KMS-11 (cell line): Measurements from ENCODE around the gene SLC12A5.

Experiments used
- H2AFZ ChIP-seq: fragments of 200-600 bp; sonication (generic); 2 replicates; pipeline ENCODE4 v1.6.1; 2016; ENCODE audit warnings: antibody characterized with exemption, mixed run types, low read depth
- H3K27ac ChIP-seq: fragments of 200-600 bp; sonication (generic); 2 replicates; pipeline ENCODE4 v1.6.1; 2016; ENCODE audit warnings: mild to moderate bottlenecking, mixed run types
- H3K27me3 ChIP-seq: fragments of 200-600 bp; sonication (generic); 2 replicates; pipeline ENCODE4 v1.6.1; 2017; ENCODE audit warnings: mild to moderate bottlenecking, low read depth, mixed run types, moderate library complexity; ENCODE audit not compliant: insufficient read depth
- H3K36me3 ChIP-seq: fragments of 200-600 bp; sonication (generic); 2 replicates; pipeline ENCODE4 v1.6.1; 2017; ENCODE audit warnings: mild to moderate bottlenecking, mixed run types; ENCODE audit not compliant: insufficient read depth
- H3K4me1 ChIP-seq: fragments of 200-600 bp; sonication (generic); 2 replicates; pipeline ENCODE4 v1.6.1; 2016; ENCODE audit warnings: mild to moderate bottlenecking, low read depth, mixed run types; ENCODE audit not compliant: poor library complexity, severe bottlenecking
- H3K4me2 ChIP-seq: fragments of 200-600 bp; sonication (generic); 2 replicates; pipeline ENCODE4 v1.7.0; 2016; ENCODE audit warnings: mild to moderate bottlenecking, mixed run types
- H3K4me3 ChIP-seq: fragments of 200-600 bp; sonication (generic); IDR thresholded peaks from 2 replicates; pipeline ENCODE4 v1.6.1; 2017; ENCODE audit warnings: low read depth, low read length, mixed read lengths; ENCODE audit not compliant: insufficient read depth
- H3K79me2 ChIP-seq: fragments of 200-600 bp; sonication (generic); 2 replicates; pipeline ENCODE4 v1.6.1; 2016; ENCODE audit warnings: low read depth, mixed run types; ENCODE audit not compliant: insufficient read depth
- H3K9ac ChIP-seq: fragments of 200-600 bp; sonication (generic); 2 replicates; pipeline ENCODE4 v1.6.1; 2016; ENCODE audit warnings: mild to moderate bottlenecking, mixed run types
- H4K20me1 ChIP-seq: fragments of 200-600 bp; sonication (generic); 2 replicates; pipeline ENCODE4 v1.6.1; 2016; ENCODE audit warnings: mild to moderate bottlenecking, mixed run types; ENCODE audit not compliant: insufficient read depth
- CTCF ChIP-seq: fragments of 200-600 bp; sonication (generic); conservative IDR thresholded peaks from 2 replicates; pipeline ENCODE4 v1.6.1; 2017; ENCODE audit warnings: low read depth, mild to moderate bottlenecking, antibody characterized with exemption, low read length, moderate library complexity, mixed read lengths

SLC12A5 gene

GRCh38 chr20:46028772-46029371 lies at the start of gene SLC12A5:
SLC12A5 (plus strand) TSS chr20:46029215; CDS start chr20:46029345, 130 bp downstream.
- no peak within 1 kb of the TSS for H3K4me3 ChIP-seq
- H3K36me3 ChIP-seq: no peaks in the 10 kb centered on the region
- H3K27ac ChIP-seq: no peak within 1 kb of the TSS
- TF ChIP-seq CTCF: no peak
- no peak within 1 kb of the TSS for H3K9ac ChIP-seq
- H4K20me1 ChIP-seq: no peaks in the 10 kb centered on the region
- H3K27me3 ChIP-seq: peaks cover 74% of the 10 kb centered on the region
- no peak within 1 kb of the TSS for H3K4me2 ChIP-seq
- H3K4me1 ChIP-seq: no peaks in the 10 kb centered on the region
- H3K79me2 ChIP-seq: no peaks in the 10 kb centered on the region
- no peak within 1 kb of the TSS for H2AFZ ChIP-seq

GRCh38 chr20:45981261-45981660 lies 47.8 kb upstream of the SLC12A5 start:
- H3K27ac ChIP-seq: no peak overlapping the region
- peaks cover 5% of the 10 kb centered on the region for H3K27me3 ChIP-seq
- H3K4me2 ChIP-seq: no peak overlapping the region
- no peak overlapping the region for H3K9ac ChIP-seq
- no peaks in the 10 kb centered on the region for H4K20me1 ChIP-seq
- no peak overlapping the region for H3K4me3 ChIP-seq
- no peaks in the 10 kb centered on the region for H3K79me2 ChIP-seq
- no peak for TF ChIP-seq CTCF
- H3K4me1 ChIP-seq: no peaks in the 10 kb centered on the region
- H2AFZ ChIP-seq: no peak overlapping the region
- no peaks in the 10 kb centered on the region for H3K36me3 ChIP-seq

- no peaks in the 10 kb centered on the region for H4K20me1 ChIP-seq
- H3K4me1 ChIP-seq: no peaks in the 10 kb centered on the region
- no peak overlapping the region for H3K27ac ChIP-seq
- no peaks in the 10 kb centered on the region for H3K79me2 ChIP-seq
- H2AFZ ChIP-seq: no peak overlapping the region; the same call in 1 of the 2 replicates
- no peak overlapping the region for H3K4me3 ChIP-seq
- peaks cover 5% of the 10 kb centered on the region for H3K27me3 ChIP-seq
- TF ChIP-seq CTCF: no peak
- H3K36me3 ChIP-seq: no peaks in the 10 kb centered on the region
- no peak overlapping the region for H3K4me2 ChIP-seq
- no peak overlapping the region for H3K9ac ChIP-seq
Observed at GRCh38 chr20:45983279-45983743, 45.7 kb upstream of the SLC12A5 start.

- Histone ChIP-seq H3K4me3 (no peak overlapping the region), H2AFZ (no peak overlapping the region), H3K4me1 (no peaks in the 10 kb centered on the region), H3K4me2 (no peak overlapping the region), H4K20me1 (no peaks in the 10 kb centered on the region), H3K27ac (no peak overlapping the region), H3K36me3 (no peaks in the 10 kb centered on the region), H3K27me3 (peaks cover 5% of the 10 kb centered on the region), H3K9ac (no peak overlapping the region), H3K79me2 (no peaks in the 10 kb centered on the region)
- no peak for TF ChIP-seq CTCF
Observed at GRCh38 chr20:45985573-45985972, 43.4 kb upstream of the SLC12A5 start.
